HG03025 (cell line): Measurements from ENCODE around the gene MIER2.
"Not testable (repeated sequence)": the region's sequence is repeated elsewhere in the genome, so short reads cannot be mapped to it uniquely, and the experiment has no call there.

Experiments
- ATAC-seq: cut with Tn5 transposase; IDR thresholded peaks from one replicate; pipeline ENCODE4 v1.9.1; 2021; ENCODE audit warnings: mild to moderate bottlenecking, moderate library complexity; ENCODE audit not compliant: unreplicated experiment, low FRiP score

Gene MIER2

GRCh38 chr19:262125-262524, 82.5 kb downstream of the MIER2 start:
- no peak for ATAC-seq

- ATAC-seq = not testable (repeated sequence)
Observed at GRCh38 chr19:256804-257203, 87.8 kb downstream of the MIER2 start.
